GM12878 (cell line): ENCODE results near the gene ARX. TPM values are rescaled to one million over a fixed set of nuclear protein-coding genes. Genes with fewer than 3 reads are reported as not detected.

Experiments used
- ATAC-seq: fragments of 200-7000 bp; cut with Tn5 transposase; 3 replicates; pipeline ENCODE4 v1.9.1; 2020; ENCODE audit warnings: mild to moderate bottlenecking, moderate library complexity
- BruUV-seq: library from RNA; stranded (reverse); fragments of 400-500 nt; replicated peaks from 2 replicates; lab custom pipeline; 2021; lab: Mats Ljungman, UMichigan
- CTCF ChIA-PET: fragments of 300-600 bp; sonication (Branson Sonifier 250); formaldehyde crosslinking; extraction: SDS; loops from one replicate; lab custom pipeline; 2021; ENCODE audit warnings: inconsistent platforms; lab: Yijun Ruan, JAX
- POLR2A ChIA-PET: fragments of 350-600 bp; formaldehyde crosslinking; extraction: SDS; loops from one replicate; lab custom pipeline; 2021; ENCODE audit warnings: inconsistent platforms; lab: Charles Lee
- RAD21 ChIA-PET: fragments of 300-600 bp; sonication (Branson Sonifier 250); formaldehyde crosslinking; loops from one replicate; lab custom pipeline; 2023; ENCODE audit warnings: antibody characterized with exemption; ENCODE audit not compliant: unreplicated experiment; lab: Charles Lee
- SMC1A ChIA-PET: fragments of 300-600 bp; sonication (Branson Sonifier 250); formaldehyde crosslinking; loops from one replicate; lab custom pipeline; 2023; ENCODE audit not compliant: unreplicated experiment, uncharacterized antibody; lab: Charles Lee
- DNase-seq: peaks from one replicate; pipeline ENCODE4 v3.0.0-alpha.2; 2011; ENCODE audit warnings: low read depth, low spot score
- FAIRE-seq: peaks from 3 replicates; lab custom pipeline; 2011; peaks lifted over from hg19 to GRCh38; lab: Jason Lieb, UNC
- H2AFZ ChIP-seq: 2 replicates; pipeline ENCODE4 v1.6.0; 2011; ENCODE audit warnings: low read depth, low read length, control low read depth; ENCODE audit not compliant: control insufficient read depth
- H3K27ac ChIP-seq: 2 replicates; pipeline ENCODE4 v1.5.1; 2011; ENCODE audit warnings: control low read depth; ENCODE audit not compliant: control insufficient read depth, insufficient read depth
- H3K27me3 ChIP-seq, 2 experiments: replicated peaks in 1 of 2; 2 replicates each; pipeline versions ENCODE4 v1.6.0 to v1.6.1; 2011; ENCODE audit warnings: low read length in 1 of 2; ENCODE audit not compliant: control insufficient read depth in 2 of 2, insufficient read depth in 2 of 2
- H3K36me3 ChIP-seq, 2 experiments: 2 replicates each; pipeline ENCODE4 v1.5.1; 2011; ENCODE audit warnings: low read length in 1 of 2; ENCODE audit not compliant: control insufficient read depth in 2 of 2, insufficient read depth in 2 of 2
- H3K4me1 ChIP-seq: 2 replicates; pipeline ENCODE4 v1.6.1; 2011; ENCODE audit warnings: mild to moderate bottlenecking, low read length, moderate library complexity, mixed read lengths; ENCODE audit not compliant: control insufficient read depth, insufficient read depth
- H3K4me2 ChIP-seq: 2 replicates; pipeline ENCODE4 v1.6.0; 2011; ENCODE audit warnings: control low read depth; ENCODE audit not compliant: control insufficient read depth, insufficient read depth
- H3K4me3 ChIP-seq: fragments of 200-600 bp; sonication (generic); 2 replicates; pipeline ENCODE4 v1.5.1; 2016
- H3K79me2 ChIP-seq: 2 replicates; pipeline ENCODE4 v1.6.0; 2011; ENCODE audit warnings: low read length; ENCODE audit not compliant: control insufficient read depth, insufficient read depth
- H3K9ac ChIP-seq: 2 replicates; pipeline ENCODE4 v1.8.0; 2011; ENCODE audit warnings: low read length, control low read depth, mixed read lengths; ENCODE audit not compliant: control insufficient read depth, insufficient read depth
- H3K9me3 ChIP-seq: replicated peaks from 3 replicates; pipeline ENCODE4 v1.5.1; 2011; ENCODE audit warnings: mild to moderate bottlenecking, low read length; ENCODE audit not compliant: control insufficient read depth, insufficient read depth
- H4K20me1 ChIP-seq: 2 replicates; pipeline ENCODE4 v1.6.0; 2011; ENCODE audit not compliant: control insufficient read depth, insufficient read depth
- ATF3 ChIP-seq: IDR thresholded peaks from 2 replicates; pipeline ENCODE4 v1.6.1; 2011; ENCODE audit warnings: low read depth, mild to moderate bottlenecking, low read length, moderate library complexity, borderline replicate concordance; ENCODE audit errors: extremely low read depth
- BCLAF1 ChIP-seq: fragments of 450-650 bp; IDR thresholded peaks from 2 replicates; pipeline ENCODE4 v1.6.1; 2017; ENCODE audit warnings: antibody characterized with exemption, mild to moderate bottlenecking, moderate library complexity
- CBX3 ChIP-seq: fragments of 200-600 bp; sonication (generic); IDR thresholded peaks from 2 replicates; pipeline ENCODE4 v1.6.1; 2016; ENCODE audit warnings: low read depth, borderline replicate concordance
- CHD2 ChIP-seq: IDR thresholded peaks from 2 replicates; pipeline ENCODE4 v1.6.1; 2011; ENCODE audit warnings: low read depth, low read length, improper control_type of control experiment, borderline replicate concordance
- CREB1 ChIP-seq: IDR thresholded peaks from 2 replicates; pipeline ENCODE4 v1.6.1; 2012; ENCODE audit warnings: low read depth, mild to moderate bottlenecking, inconsistent platforms
- FOS ChIP-seq: IDR thresholded peaks from 3 replicates; pipeline ENCODE4 v1.6.1; 2011; ENCODE audit warnings: borderline replicate concordance; ENCODE audit not compliant: insufficient read length; ENCODE audit errors: extremely low read depth
- IRF4 ChIP-seq: IDR thresholded peaks from 2 replicates; pipeline ENCODE4 v1.6.1; 2011; ENCODE audit warnings: low read depth, low read length
- JUNB ChIP-seq: IDR thresholded peaks from 2 replicates; pipeline ENCODE4 v1.6.1; 2016; ENCODE audit warnings: antibody characterized with exemption, mild to moderate bottlenecking
- NFXL1 ChIP-seq: fragments of 450-650 bp; IDR thresholded peaks from 2 replicates; pipeline ENCODE4 v1.6.1; 2017; ENCODE audit warnings: antibody characterized with exemption, mild to moderate bottlenecking, borderline replicate concordance
- NFYB ChIP-seq: IDR thresholded peaks from 2 replicates; pipeline ENCODE4 v1.6.1; 2011; ENCODE audit warnings: low read depth, mild to moderate bottlenecking, low read length, improper control_type of control experiment, moderate library complexity; ENCODE audit not compliant: insufficient read depth
- RFX5 ChIP-seq: IDR thresholded peaks from 2 replicates; pipeline ENCODE4 v1.6.1; 2011; ENCODE audit warnings: low read depth, low read length, improper control_type of control experiment
- SMC3 ChIP-seq: IDR thresholded peaks from 2 replicates; pipeline ENCODE4 v1.6.1; 2011; ENCODE audit warnings: low read length, improper control_type of control experiment, borderline replicate concordance
- STAT1 ChIP-seq: fragments of 450-650 bp; conservative IDR thresholded peaks from 2 replicates; pipeline ENCODE4 v1.6.1; 2014; ENCODE audit warnings: antibody characterized with exemption, mild to moderate bottlenecking
- ZNF592 ChIP-seq: fragments of 450-650 bp; IDR thresholded peaks from 2 replicates; pipeline ENCODE4 v1.6.1; 2017; ENCODE audit warnings: mild to moderate bottlenecking, moderate library complexity
- WGBS: methylation state at CpG from one replicate; pipeline ENCODE4 v1.1.6; 2016; ENCODE audit warnings: low lambda C conversion rate; ENCODE audit not compliant: insufficient replicate concordance, insufficient coverage; ENCODE audit errors: missing lambda C conversion rate; 5-methylcytosine and 5-hydroxymethylcytosine counted together
- in situ Hi-C: fragments of 300-500 bp; cut with MboI; formaldehyde crosslinking; loops from 9 replicates; pipeline ENCODE4 v1.14.3; 2018; ENCODE audit warnings: mixed read lengths
- intact Hi-C: fragments of 100-400 bp; cut with micrococcal nuclease; formaldehyde crosslinking; loops from one replicate; pipeline ENCODE4 v1.14.2; 2022; ENCODE audit not compliant: unreplicated experiment
- polyA plus RNA-seq, 11 experiments: library from polyadenylated mRNA; depleted of rRNA in 4 of 11; unstranded in 6 of 11; stranded (reverse) in 5 of 11; fragments of >200 nt; fragmentation: Nextera tagmentation in 4 of 11; fragmentation: Illumina TruSeq in 1 of 11; extraction: Ambion mirVana in 4 of 11; extraction: Trizol in 1 of 11; gene quantifications; 1 replicate in 1 of 11; 2 replicates in 10 of 11; pipeline versions ENCODE4 v1.2.1 to v1.2.3, GENCODE V29; 2011 to 2016; ENCODE audit warnings: inconsistent platforms in 2 of 11, missing spikeins in 2 of 11, low read depth in 1 of 11
- total RNA-seq, 4 experiments: library from RNA; depleted of rRNA in 3 of 4; stranded (reverse); fragments of >200 nt in 3 of 4; fragmentation: Illumina TruSeq in 1 of 4; extraction: Trizol in 1 of 4; gene quantifications; 2 replicates each; pipeline versions ENCODE4 v1.2.1 to v1.2.3, GENCODE V29; 2013 to 2021
- TF ChIP-seq, protein P1 (sequence below): IDR thresholded peaks from 2 replicates; pipeline ENCODE4 v1.6.1; 2011; ENCODE audit warnings: borderline replicate concordance, low read depth, mild to moderate bottlenecking, moderate library complexity, low read length; ENCODE audit not compliant: insufficient read depth, poor library complexity, severe bottlenecking

Gene ARX
- total and polyA plus RNA-seq, 10 of the 15 experiments (the other 5 are each of a cell fraction or from before 2014, with no cell fraction given) = 0.03 TPM; not detected in 9

GRCh38 chrX:25028726-25029125 lies 13.0 kb upstream of the ARX start (continued):
- no peak for TF ChIP-seq ZNF592
- TF ChIP-seq CBX3 = no peak
- TF ChIP-seq ATF3 = no peak
- no peak for TF ChIP-seq FOS
- no peak for TF ChIP-seq CHD2

GRCh38 chrX:25026576-25026975 lies 10.8 kb upstream of the ARX start:
- in situ Hi-C loops = no loop called here
- intact Hi-C loops = no loop called here
- 10% methylated on average over 6 of the region's 6 CpGs for WGBS
- Histone ChIP-seq H3K4me2 (no peak overlapping the region), H3K4me3 (no peak overlapping the region), H3K27ac (no peak overlapping the region), H2AFZ (no peak overlapping the region), H3K36me3 (no peaks in the 10 kb centered on the region), H3K27me3 (peaks cover 2 to 8% of the 10 kb centered on the region in 2 experiments; a peak in 2 of 4 replicates), H3K9ac (no peak overlapping the region), H4K20me1 (no peaks in the 10 kb centered on the region), H3K4me1 (no peaks in the 10 kb centered on the region), H3K79me2 (no peaks in the 10 kb centered on the region), H3K9me3 (no peaks in the 10 kb centered on the region)
- ATAC-seq (no peak), DNase-seq (no peak), FAIRE-seq (no peak)
- ChIA-PET SMC1A (interaction anchor here (1.5 kb wide), 1 partner anchor 23 kb away, joined by 4 read pairs; no protein-coding TSS in a partner anchor), CTCF (interaction anchor here (0.9 kb wide), 1 partner anchor 187 kb away, joined by 4 read pairs; no protein-coding TSS in a partner anchor), POLR2A (interaction anchor here (0.6 kb wide), 1 partner anchor 279 kb away, joined by 3 read pairs; no protein-coding TSS in a partner anchor), RAD21 (no interaction called here)
- no TSS peak for BruUV-seq
- TF ChIP-seq JUNB (no peak), NFXL1 (no peak), IRF4 (no peak), STAT1 (no peak), SMC3 (no peak), RFX5 (no peak), CREB1 (no peak), NFYB (no peak), BCLAF1 (no peak)
- TF ChIP-seq, protein P1, sequence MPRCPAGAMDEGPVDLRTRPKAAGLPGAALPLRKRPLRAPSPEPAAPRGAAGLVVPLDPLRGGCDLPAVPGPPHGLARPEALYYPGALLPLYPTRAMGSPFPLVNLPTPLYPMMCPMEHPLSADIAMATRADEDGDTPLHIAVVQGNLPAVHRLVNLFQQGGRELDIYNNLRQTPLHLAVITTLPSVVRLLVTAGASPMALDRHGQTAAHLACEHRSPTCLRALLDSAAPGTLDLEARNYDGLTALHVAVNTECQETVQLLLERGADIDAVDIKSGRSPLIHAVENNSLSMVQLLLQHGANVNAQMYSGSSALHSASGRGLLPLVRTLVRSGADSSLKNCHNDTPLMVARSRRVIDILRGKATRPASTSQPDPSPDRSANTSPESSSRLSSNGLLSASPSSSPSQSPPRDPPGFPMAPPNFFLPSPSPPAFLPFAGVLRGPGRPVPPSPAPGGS = no peak
